ENCODE measurements around the gene HS2ST1.

GRCh38 chr1:87159378-87159915 is 245.0 kb downstream of the HS2ST1 start:
- TF ChIP-seq CTCF (IDR thresholded peaks at IDR 0.05; ENCODE audit: low read depth, low read length, missing input control) (no peak), GABPA (IDR thresholded peaks at IDR 0.05 in 1 of 2, conservative IDR thresholded peaks at IDR 0.05 in 1 of 2) (no peak), FOXA1 (IDR thresholded peaks at IDR 0.05) (no peak), ZBTB33 (IDR thresholded peaks at IDR 0.05) (no peak), TAF1 (conservative IDR thresholded peaks at IDR 0.05) (no peak), MAX (IDR thresholded peaks at IDR 0.05) (no peak), ATF3 (IDR thresholded peaks at IDR 0.05) (no peak), RAD21 (IDR thresholded peaks at IDR 0.05) (no peak), EGR1 (IDR thresholded peaks at IDR 0.05; ENCODE audit: low read depth in 2 of 2) (no peak)

Measured in liver (tissue), 3 donors.